ENCODE data around the gene TAS2R31. TPM values are rescaled to one million over a fixed set of nuclear protein-coding genes. Genes with fewer than 3 reads are reported as not detected.

The TAS2R31 gene
- total RNA-seq, 1 donor from 2014 or later: 3.2 TPM

DNA sequence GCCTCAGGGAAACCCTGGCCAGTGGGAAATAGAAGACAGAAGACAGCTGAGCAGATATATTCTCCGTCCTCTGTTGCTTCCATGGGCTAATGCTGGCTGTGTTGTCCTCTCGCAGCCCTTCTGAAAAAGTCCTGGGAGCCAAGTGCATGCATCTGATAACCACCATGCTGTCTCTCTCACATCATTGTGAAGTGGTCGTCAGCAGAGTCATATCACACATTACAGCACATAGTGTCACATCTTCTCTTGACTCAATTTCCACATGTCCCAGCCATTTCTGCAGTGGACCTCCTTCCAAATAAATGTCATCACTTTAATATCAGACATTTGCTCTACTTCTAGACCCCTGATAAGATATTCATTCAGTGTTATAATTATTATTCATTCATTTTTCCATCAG, 36.9 kb downstream of the TAS2R31 start:
- intact Hi-C loops (cut with DNase I): no loop called here
- Histone ChIP-seq H3K36me3 (no peaks in the 10 kb centered on the region), H3K27me3 (no peaks in the 10 kb centered on the region), H3K27ac (no peak overlapping the region), H3K9me3 (no peaks in the 10 kb centered on the region), H3K4me3 (no peak overlapping the region), H3K4me1 (no peaks in the 10 kb centered on the region)
- TF ChIP-seq, protein P1, sequence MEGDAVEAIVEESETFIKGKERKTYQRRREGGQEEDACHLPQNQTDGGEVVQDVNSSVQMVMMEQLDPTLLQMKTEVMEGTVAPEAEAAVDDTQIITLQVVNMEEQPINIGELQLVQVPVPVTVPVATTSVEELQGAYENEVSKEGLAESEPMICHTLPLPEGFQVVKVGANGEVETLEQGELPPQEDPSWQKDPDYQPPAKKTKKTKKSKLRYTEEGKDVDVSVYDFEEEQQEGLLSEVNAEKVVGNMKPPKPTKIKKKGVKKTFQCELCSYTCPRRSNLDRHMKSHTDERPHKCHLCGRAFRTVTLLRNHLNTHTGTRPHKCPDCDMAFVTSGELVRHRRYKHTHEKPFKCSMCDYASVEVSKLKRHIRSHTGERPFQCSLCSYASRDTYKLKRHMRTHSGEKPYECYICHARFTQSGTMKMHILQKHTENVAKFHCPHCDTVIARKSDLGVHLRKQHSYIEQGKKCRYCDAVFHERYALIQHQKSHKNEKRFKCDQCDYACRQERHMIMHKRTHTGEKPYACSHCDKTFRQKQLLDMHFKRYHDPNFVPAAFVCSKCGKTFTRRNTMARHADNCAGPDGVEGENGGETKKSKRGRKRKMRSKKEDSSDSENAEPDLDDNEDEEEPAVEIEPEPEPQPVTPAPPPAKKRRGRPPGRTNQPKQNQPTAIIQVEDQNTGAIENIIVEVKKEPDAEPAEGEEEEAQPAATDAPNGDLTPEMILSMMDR (IDR thresholded peaks at IDR 0.05): no peak
- TF ChIP-seq POLR2AphosphoS5 (IDR thresholded peaks at IDR 0.05; ENCODE audit: insufficient read depth in 1 of 2, low read depth in 1 of 2) (no peak), POLR2A (IDR thresholded peaks at IDR 0.05) (no peak)
- DNase-seq (ENCODE audit: extremely low spot score in 2 of 2): no peak

DNA sequence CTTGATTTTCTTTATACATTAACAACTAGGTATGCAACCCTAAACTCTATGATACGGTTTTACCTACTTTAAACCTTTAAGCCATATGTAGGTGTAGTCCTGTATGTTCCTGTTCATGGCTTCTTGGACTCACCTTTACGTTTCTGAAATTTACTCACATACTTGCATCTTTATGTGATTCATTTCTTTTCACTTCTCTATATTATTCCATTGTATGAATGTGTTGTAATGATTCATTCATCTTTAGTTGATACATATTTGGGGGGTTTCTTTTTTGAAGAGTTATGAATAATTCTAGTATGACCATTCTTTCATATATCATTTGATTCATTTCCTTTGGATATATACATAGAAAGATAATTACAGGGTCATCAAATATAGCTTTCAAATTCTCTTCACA, 42.1 kb downstream of the TAS2R31 start:
- Histone ChIP-seq H3K27ac (no peak overlapping the region), H3K4me1 (no peaks in the 10 kb centered on the region), H3K9me3 (no peaks in the 10 kb centered on the region), H3K36me3 (no peaks in the 10 kb centered on the region), H3K4me3 (no peak overlapping the region), H3K27me3 (no peaks in the 10 kb centered on the region)
- intact Hi-C loops (cut with DNase I): no loop called here
- DNase-seq (ENCODE audit: extremely low spot score in 2 of 2): no peak
- TF ChIP-seq, protein P1 (IDR thresholded peaks at IDR 0.05): no peak
- TF ChIP-seq POLR2A (IDR thresholded peaks at IDR 0.05): no peak

DNA sequence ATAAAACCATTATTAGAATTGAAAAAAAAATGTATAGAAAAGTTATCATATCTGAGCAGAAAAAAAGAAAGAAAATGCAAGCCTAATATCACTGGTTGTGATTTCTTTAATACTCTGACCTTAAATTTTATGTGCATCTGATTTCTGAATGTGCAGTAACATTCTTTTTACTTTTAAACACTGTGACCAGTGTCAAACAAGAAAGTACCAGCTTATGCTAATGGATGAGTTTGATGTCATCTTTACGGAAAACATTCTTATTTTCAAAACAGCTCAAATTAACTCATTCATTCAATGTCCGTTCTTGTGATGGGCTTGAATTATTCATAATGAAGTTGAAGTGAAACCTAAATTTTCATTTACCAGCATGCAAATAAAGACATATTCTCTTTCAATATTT, 44.4 kb downstream of the TAS2R31 start, which contains the start of gene TAS2R50:
TSS of gene TAS2R50 (minus strand) at position 101 of the 400 bp plus-strand sequence. CDS start at position 49, 52 bp downstream.
- no peak for TF ChIP-seq POLR2AphosphoS5 (IDR thresholded peaks at IDR 0.05; ENCODE audit: insufficient read depth in 1 of 2, low read depth in 1 of 2)
- no peak for TF ChIP-seq POLR2A (IDR thresholded peaks at IDR 0.05)
- TF ChIP-seq, protein P1 (IDR thresholded peaks at IDR 0.05): no peak
- no peak within 1 kb of the TSS for H3K27ac ChIP-seq
- no peak for DNase-seq (ENCODE audit: extremely low spot score in 2 of 2)
- H3K4me1 ChIP-seq: no peaks in the 10 kb centered on the region
- H3K4me3 ChIP-seq: no peak within 1 kb of the TSS
- intact Hi-C loops (cut with DNase I): no loop called here
- no peaks in the 10 kb centered on the region for H3K36me3 ChIP-seq
- no peaks in the 10 kb centered on the region for H3K27me3 ChIP-seq
- no peaks in the 10 kb centered on the region for H3K9me3 ChIP-seq

DNA sequence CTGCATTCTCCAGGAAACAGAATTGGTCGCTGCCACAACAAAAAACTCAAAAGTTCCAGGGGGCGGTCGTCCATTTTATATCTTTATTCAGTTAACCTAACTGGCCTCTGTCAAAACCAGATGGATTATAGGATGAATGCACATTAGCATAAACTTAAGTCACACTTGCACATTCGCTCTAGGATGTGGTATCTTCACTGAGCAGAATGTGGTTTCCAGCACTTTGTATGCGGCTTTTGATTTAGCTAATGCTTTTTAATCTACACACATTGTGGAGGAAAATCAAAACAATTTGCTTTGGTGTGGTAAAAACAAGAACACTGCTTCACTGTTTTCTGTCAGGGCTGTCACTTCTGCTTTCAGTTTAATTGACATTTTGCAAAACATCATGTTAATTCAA, 49.0 kb downstream of the TAS2R31 start:
- no peak overlapping the region for H3K4me3 ChIP-seq
- H3K36me3 ChIP-seq: no peaks in the 10 kb centered on the region
- H3K27me3 ChIP-seq: no peaks in the 10 kb centered on the region
- no peaks in the 10 kb centered on the region for H3K4me1 ChIP-seq
- no peaks in the 10 kb centered on the region for H3K9me3 ChIP-seq
- TF ChIP-seq POLR2A (IDR thresholded peaks at IDR 0.05) (no peak), POLR2AphosphoS5 (IDR thresholded peaks at IDR 0.05; ENCODE audit: insufficient read depth in 1 of 2, low read depth in 1 of 2) (no peak)
- TF ChIP-seq, protein P1 (IDR thresholded peaks at IDR 0.05): no peak
- intact Hi-C loops (cut with DNase I): no loop called here
- no peak for DNase-seq (ENCODE audit: extremely low spot score in 2 of 2)
- H3K27ac ChIP-seq: no peak overlapping the region

Other genes with a start within 250 kb of the TAS2R31 start
- not detected for gene TAS2R7, start 228.8 kb downstream of the TAS2R31 start, total RNA-seq
- gene TAS2R8, start 224.1 kb downstream of the TAS2R31 start, total RNA-seq: 0.98 TPM
- gene TAS2R9, start 221.2 kb downstream of the TAS2R31 start, total RNA-seq: not detected
- gene TAS2R10, start 205.0 kb downstream of the TAS2R31 start, total RNA-seq: not detected
- 6.1 TPM for gene PRR4, start 181.9 kb downstream of the TAS2R31 start, total RNA-seq
- 21.6 TPM for gene PRH1, start 147.2 kb downstream of the TAS2R31 start, total RNA-seq
- gene TAS2R13, start 121.8 kb downstream of the TAS2R31 start, total RNA-seq: 7.1 TPM
- not detected for gene PRH2, start 102.2 kb downstream of the TAS2R31 start, total RNA-seq
- 5.2 TPM for gene TAS2R14, start 92.1 kb downstream of the TAS2R31 start, total RNA-seq
- 2.9 TPM for gene TAS2R50, start 44.5 kb downstream of the TAS2R31 start, total RNA-seq
- gene TAS2R20, start 33.1 kb downstream of the TAS2R31 start, total RNA-seq: 4.7 TPM
- 6.4 TPM for gene TAS2R19, start 8.8 kb downstream of the TAS2R31 start, total RNA-seq
- 2.0 TPM for gene TAS2R46, start 30.9 kb upstream of the TAS2R31 start, total RNA-seq
- gene TAS2R43, start 60.9 kb upstream of the TAS2R31 start, total RNA-seq: 7.1 TPM
- 15.7 TPM for gene TAS2R30, start 103.2 kb upstream of the TAS2R31 start, total RNA-seq
- 5.4 TPM for gene SMIM10L1, start 139.8 kb upstream of the TAS2R31 start, total RNA-seq
- gene TAS2R42, start 155.5 kb upstream of the TAS2R31 start, total RNA-seq: not detected
- not detected for gene PRB3, start 238.3 kb upstream of the TAS2R31 start, total RNA-seq

Measured in vagina (tissue), 2 donors.